WTC11 (cell line): ENCODE measurements around the gene CHST15. TPM values are rescaled to one million over a fixed set of nuclear protein-coding genes. Genes with fewer than 3 reads are reported as not detected.

Experiments used
- ATAC-seq: fragments of 200-7000 bp; cut with Tn5 transposase; 2 replicates; pipeline ENCODE4 v1.10.0; 2021; ENCODE audit warnings: mild to moderate bottlenecking, moderate library complexity
- CTCF ChIA-PET: fragments of 300-600 bp; sonication (Branson Sonifier 250); formaldehyde crosslinking; loops from one replicate; lab custom pipeline; 2021; ENCODE audit warnings: antibody characterized with exemption; lab: Charles Lee
- POLR2A ChIA-PET: fragments of 350-600 bp; sonication (Branson Sonifier 250); formaldehyde crosslinking; loops from one replicate; lab custom pipeline; 2021; ENCODE audit warnings: antibody characterized with exemption; lab: Charles Lee
- DNase-seq: peaks from one replicate; pipeline ENCODE4 v3.0.0; 2021; ENCODE audit warnings: low spot score
- H3K27ac Mint-ChIP-seq: 2 replicates; pipeline ENCODE4 v1.8.0; 2021; ENCODE audit warnings: mixed read lengths
- H3K27me3 Mint-ChIP-seq: 2 replicates; pipeline ENCODE4 v1.8.0; 2021; ENCODE audit warnings: low read depth, mild to moderate bottlenecking, moderate library complexity, mixed read lengths
- H3K36me3 Mint-ChIP-seq: 2 replicates; pipeline ENCODE4 v1.8.0; 2021; ENCODE audit warnings: mixed read lengths
- H3K4me1 Mint-ChIP-seq: 2 replicates; pipeline ENCODE4 v1.8.0; 2022; ENCODE audit warnings: mixed read lengths
- H3K4me3 Mint-ChIP-seq: 2 replicates; pipeline ENCODE4 v1.8.0; 2021; ENCODE audit warnings: mild to moderate bottlenecking, moderate library complexity, mixed read lengths
- H3K9me3 Mint-ChIP-seq: 2 replicates; pipeline ENCODE4 v1.8.0; 2021; ENCODE audit warnings: mixed read lengths
- AFF4 ChIP-seq: sonication (generic); formaldehyde crosslinking; IDR thresholded peaks from 2 replicates; pipeline ENCODE4 v1.8.1; 2023; ENCODE audit warnings: mild to moderate bottlenecking, missing genetic modification reagents, borderline replicate concordance
- ATF3 ChIP-seq: sonication (generic); formaldehyde crosslinking; conservative IDR thresholded peaks from 2 replicates; pipeline ENCODE4 v1.8.1; 2022; ENCODE audit warnings: mild to moderate bottlenecking, missing genetic modification reagents
- CREB1 ChIP-seq: sonication (generic); formaldehyde crosslinking; IDR thresholded peaks from 2 replicates; pipeline ENCODE4 v1.8.0; 2023; ENCODE audit warnings: mild to moderate bottlenecking, missing genetic modification reagents
- CTCF ChIP-seq: fragments of 200-600 bp; IDR thresholded peaks from 2 replicates; pipeline ENCODE4 v1.8.0; 2022; ENCODE audit warnings: antibody characterized with exemption
- E2F5 ChIP-seq: sonication (generic); formaldehyde crosslinking; IDR thresholded peaks from 2 replicates; pipeline ENCODE4 v1.8.1; 2022; ENCODE audit warnings: mild to moderate bottlenecking, moderate library complexity, missing genetic modification reagents
- ESRRA ChIP-seq: sonication (generic); formaldehyde crosslinking; IDR thresholded peaks from 2 replicates; pipeline ENCODE4 v1.8.1; 2022; ENCODE audit warnings: mild to moderate bottlenecking, missing genetic modification reagents, borderline replicate concordance
- FOXP1 ChIP-seq: sonication (generic); formaldehyde crosslinking; IDR thresholded peaks from 2 replicates; pipeline ENCODE4 v1.8.0; 2022; ENCODE audit warnings: missing genetic modification reagents, mild to moderate bottlenecking, moderate library complexity, borderline replicate concordance
- GABPB1 ChIP-seq: sonication (generic); formaldehyde crosslinking; IDR thresholded peaks from 2 replicates; pipeline ENCODE4 v1.8.1; 2023; ENCODE audit warnings: mild to moderate bottlenecking, missing genetic modification reagents
- GRHL2 ChIP-seq: fragments of 250-450 bp; sonication (Bioruptor Pico); IDR thresholded peaks from 2 replicates; pipeline ENCODE4 v1.8.0; 2022; ENCODE audit warnings: mild to moderate bottlenecking, moderate library complexity; ENCODE audit not compliant: insufficient replicate concordance, severe bottlenecking
- GTF2I ChIP-seq: fragments of 250-450 bp; sonication (Bioruptor Pico); conservative IDR thresholded peaks from 2 replicates; pipeline ENCODE4 v1.4.0; 2021; ENCODE audit warnings: mild to moderate bottlenecking
- JUN ChIP-seq: sonication (generic); formaldehyde crosslinking; IDR thresholded peaks from 2 replicates; pipeline ENCODE4 v1.8.0; 2023; ENCODE audit warnings: mild to moderate bottlenecking, missing genetic modification reagents
- NR1H2 ChIP-seq: sonication (generic); formaldehyde crosslinking; IDR thresholded peaks from 2 replicates; pipeline ENCODE4 v1.9.0; 2021; ENCODE audit warnings: mild to moderate bottlenecking, moderate library complexity, missing genetic modification reagents
- TEAD4 ChIP-seq: sonication (generic); formaldehyde crosslinking; IDR thresholded peaks from 2 replicates; pipeline ENCODE4 v1.8.0; 2022; ENCODE audit warnings: mild to moderate bottlenecking, missing genetic modification reagents
- TP53 ChIP-seq: sonication (generic); formaldehyde crosslinking; IDR thresholded peaks from 2 replicates; pipeline ENCODE4 v1.8.1; 2023; ENCODE audit warnings: mild to moderate bottlenecking, missing genetic modification reagents
- USF2 ChIP-seq: sonication (generic); formaldehyde crosslinking; IDR thresholded peaks from 2 replicates; pipeline ENCODE4 v1.8.1; 2023; ENCODE audit warnings: mild to moderate bottlenecking, missing genetic modification reagents, moderate library complexity
- ZMAT4 ChIP-seq: fragments of 250-450 bp; sonication (Bioruptor Pico); IDR thresholded peaks from 2 replicates; pipeline ENCODE4 v1.9.0; 2021; ENCODE audit warnings: mild to moderate bottlenecking
- ZNF232 ChIP-seq: sonication (generic); formaldehyde crosslinking; IDR thresholded peaks from 2 replicates; pipeline ENCODE4 v1.8.0; 2022; ENCODE audit warnings: mild to moderate bottlenecking, missing genetic modification reagents
- ZNF423 ChIP-seq: fragments of 250-450 bp; sonication (Bioruptor Pico); IDR thresholded peaks from 2 replicates; pipeline ENCODE4 v2.1.2; 2022; ENCODE audit warnings: mild to moderate bottlenecking, moderate library complexity
- ZNF532 ChIP-seq: fragments of 250-450 bp; sonication (Bioruptor Pico); IDR thresholded peaks from 2 replicates; pipeline ENCODE4 v1.9.0; 2021; ENCODE audit warnings: mild to moderate bottlenecking, borderline replicate concordance
- total RNA-seq: library from RNA; stranded (reverse); gene quantifications from 3 replicates; pipeline ENCODE4 v1.2.3, GENCODE V29; 2021

Gene CHST15
- total RNA-seq, 1 experiment from 2014 or later = 10.7 TPM

GRCh38 chr10:124014416-124015154, 78.8 kb downstream of the CHST15 start:
- no peak overlapping the region for H3K4me3 Mint-ChIP-seq
- ATAC-seq = no peak
- POLR2A ChIA-PET = no interaction called here
- peaks cover under 1% of the 10 kb centered on the region; the same call in 1 of the 2 replicates for H3K27me3 Mint-ChIP-seq
- peaks cover 10% of the 10 kb centered on the region for H3K9me3 Mint-ChIP-seq
- no peak overlapping the region for H3K27ac Mint-ChIP-seq
- CTCF ChIA-PET = interaction anchor here (0.5 to 1.4 kb wide), 3 partner anchors 12 to 374 kb away, joined by 3 to 7 read pairs (median 3); no protein-coding TSS in a partner anchor
- H3K4me1 Mint-ChIP-seq = peaks cover 58% of the 10 kb centered on the region
- no peak for DNase-seq
- no peak for TF ChIP-seq ZMAT4
- TF ChIP-seq ZNF423 (CRISPR knock-in tag) = peak; percentile 51; the same call in 1 of the 2 replicates
- peaks cover 24% of the 10 kb centered on the region for H3K36me3 Mint-ChIP-seq

GRCh38 chr10:124013916-124014315, 79.5 kb downstream of the CHST15 start:
- peaks cover 31% of the 10 kb centered on the region for H3K36me3 Mint-ChIP-seq
- ATAC-seq (no peak), DNase-seq (no peak)
- H3K4me1 Mint-ChIP-seq = peaks cover 53% of the 10 kb centered on the region
- no peaks in the 10 kb centered on the region for H3K27me3 Mint-ChIP-seq
- ChIA-PET CTCF (no interaction called here), POLR2A (no interaction called here)
- H3K4me3 Mint-ChIP-seq = no peak overlapping the region
- TF ChIP-seq GABPB1 (CRISPR knock-in tag) (no peak), TP53 (CRISPR knock-in tag) (no peak), ESRRA (no peak), GTF2I (CRISPR knock-in tag) (no peak), NR1H2 (no peak), CREB1 (no peak), ZNF232 (CRISPR knock-in tag) (no peak), TEAD4 (CRISPR knock-in tag) (no peak), JUN (no peak), ZNF532 (CRISPR knock-in tag) (no peak), GRHL2 (no peak), USF2 (CRISPR knock-in tag) (no peak), E2F5 (CRISPR knock-in tag) (no peak), CTCF (no peak), AFF4 (CRISPR knock-in tag) (no peak), ATF3 (CRISPR knock-in tag) (no peak), FOXP1 (CRISPR knock-in tag) (no peak)
- H3K27ac Mint-ChIP-seq = 0 out of 2 replicates have a peak overlapping the region, but pooled peaks have one; percentile 43
- peaks cover 10% of the 10 kb centered on the region for H3K9me3 Mint-ChIP-seq
